Stimulated activated CD4-positive, alpha-beta T cell treated with anti-CD3 and anti-CD28 coated beads, Interleukin-12 subunit alpha, Interleukin-12 subunit beta, amount 100 ng/mL, for 24 hours (primary cell): ENCODE results near the gene LARGE1.

ENCODE experiments used
- DNase-seq, 2 experiments: peaks; one replicate each; pipeline ENCODE4 v3.0.0-alpha.2; 2020; ENCODE audit warnings: low read depth in 2 of 2

The LARGE1 gene

GRCh38 chr22:33521879-33522665 is 398.2 kb downstream of the LARGE1 start:
- no peak for DNase-seq

DNA sequence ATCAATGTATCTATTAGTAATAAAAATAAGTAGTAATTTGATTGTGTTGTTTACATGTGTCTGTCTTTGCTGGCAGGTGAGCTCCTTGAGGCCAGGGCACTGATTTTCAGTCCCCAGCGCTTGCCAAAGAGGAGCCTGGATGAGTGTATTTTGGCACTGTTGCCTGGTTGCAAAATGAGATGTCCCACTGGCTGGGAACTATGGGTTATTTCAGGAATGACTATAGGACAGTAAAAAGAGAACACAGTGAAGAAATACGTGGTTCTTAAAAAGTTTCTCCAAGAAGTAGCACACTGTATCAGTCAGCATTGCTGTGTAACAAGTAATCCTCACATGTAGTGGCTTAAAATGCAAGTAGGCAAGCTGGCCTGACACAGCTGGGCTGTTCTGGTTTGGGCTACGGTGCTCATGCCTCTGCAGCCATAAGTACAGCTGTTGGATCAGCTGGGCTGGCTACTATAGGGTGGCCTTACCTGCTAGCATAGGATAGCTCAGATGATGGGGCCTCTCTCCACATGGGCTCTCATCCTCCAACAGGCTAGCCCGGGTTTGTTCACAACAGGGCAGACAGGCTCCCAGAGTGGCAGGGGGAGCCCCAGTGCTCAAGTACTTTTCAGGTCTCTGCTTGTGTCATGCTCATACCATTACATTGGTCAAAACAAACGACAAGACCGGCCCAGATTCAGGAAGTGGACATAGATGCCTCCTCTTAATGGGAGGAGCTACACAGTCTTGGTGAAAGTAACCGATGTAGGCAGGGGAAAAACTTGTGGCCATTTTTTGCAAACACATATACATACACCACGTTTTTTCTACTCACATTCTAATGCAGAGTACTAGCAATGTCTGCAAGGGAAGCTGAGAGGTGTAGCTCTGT is 399.1 kb downstream of the LARGE1 start:
- no peak for DNase-seq

DNA sequence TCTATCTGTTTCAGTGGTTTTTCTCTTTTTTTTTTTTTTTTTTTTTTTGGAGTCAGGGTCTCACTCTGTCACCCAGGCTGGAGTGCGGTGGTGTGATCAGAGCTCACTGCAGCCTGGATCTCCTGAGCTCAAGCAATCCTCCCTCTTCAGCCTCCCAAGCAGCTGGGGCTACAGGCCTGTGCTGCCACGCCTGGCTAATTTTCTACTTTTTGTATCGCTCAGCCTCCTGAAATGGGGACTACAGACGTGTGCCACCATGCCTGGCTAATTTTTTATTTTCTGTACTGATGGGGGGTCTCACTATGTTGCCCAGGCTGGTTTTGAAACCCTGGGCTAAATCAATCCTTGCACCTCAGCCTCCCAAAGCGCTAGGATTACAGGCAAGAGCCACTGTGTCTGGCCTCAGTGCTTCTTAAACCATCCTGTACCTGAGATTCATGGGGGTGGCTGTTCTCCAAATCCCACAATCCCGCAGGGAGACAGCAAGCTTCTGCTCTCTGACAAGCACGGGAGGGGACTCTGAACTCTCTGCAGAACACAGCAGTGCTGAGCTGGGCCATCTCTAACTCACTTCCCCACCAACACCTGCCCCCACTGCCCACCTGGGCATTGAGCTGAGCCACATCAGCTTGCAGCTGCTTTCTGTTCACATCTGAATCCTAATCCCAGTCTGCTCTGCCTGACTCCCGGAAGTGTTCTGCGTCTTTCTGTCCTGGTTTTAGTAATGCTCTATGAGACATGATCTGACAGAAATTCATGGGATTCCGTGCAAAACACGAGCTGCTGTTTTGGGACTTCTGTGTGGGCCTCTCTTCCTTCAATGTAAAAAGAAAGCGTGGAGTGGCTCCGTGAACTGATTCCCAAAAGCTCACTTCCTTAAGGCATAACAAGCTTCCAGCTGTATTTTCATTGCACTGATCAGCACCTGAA is 400.0 kb downstream of the LARGE1 start:
- DNase-seq, result no peak

DNA sequence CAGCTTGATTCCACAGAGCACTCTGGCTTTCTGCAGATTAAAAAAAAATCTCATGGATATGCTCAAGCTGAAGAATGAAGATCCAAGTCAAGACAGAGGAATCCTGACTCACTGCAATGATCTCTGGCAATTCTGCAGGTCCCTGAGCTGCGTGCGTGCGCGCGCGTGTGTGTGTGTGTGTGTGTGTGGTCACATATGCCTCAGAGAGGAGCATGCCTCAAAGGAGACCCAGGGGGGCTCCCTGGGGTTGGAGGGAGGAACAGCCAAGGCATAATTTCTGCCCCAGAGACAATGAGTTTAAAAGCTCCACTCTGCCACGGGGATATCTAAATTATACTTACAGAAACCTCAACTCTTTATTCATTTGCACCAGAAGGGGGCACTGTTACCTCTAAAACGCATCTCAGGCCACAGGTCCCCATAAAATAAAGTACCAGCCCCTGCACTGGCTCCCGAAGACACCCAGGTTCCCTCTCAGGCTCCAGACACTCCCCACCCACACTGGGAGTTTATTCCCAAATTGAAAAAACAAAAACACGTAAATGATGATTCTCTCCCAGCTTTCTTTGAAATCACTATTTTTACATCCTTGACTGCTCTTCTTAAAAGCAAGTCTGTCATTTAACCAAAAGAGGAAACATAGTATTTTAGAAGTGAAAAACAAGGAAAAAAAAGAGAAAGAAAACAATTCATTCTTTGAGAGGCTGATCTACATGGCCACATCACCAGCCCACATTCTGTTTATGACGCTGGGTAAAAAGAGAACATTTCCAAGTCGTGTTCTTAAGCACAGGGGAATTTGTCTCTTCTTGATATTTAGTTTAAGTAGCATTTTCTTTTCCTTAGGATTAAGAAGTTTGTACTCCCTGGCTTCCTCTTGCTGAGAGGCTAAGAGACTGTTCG is 401.0 kb downstream of the LARGE1 start:
- no peak for DNase-seq

DNA sequence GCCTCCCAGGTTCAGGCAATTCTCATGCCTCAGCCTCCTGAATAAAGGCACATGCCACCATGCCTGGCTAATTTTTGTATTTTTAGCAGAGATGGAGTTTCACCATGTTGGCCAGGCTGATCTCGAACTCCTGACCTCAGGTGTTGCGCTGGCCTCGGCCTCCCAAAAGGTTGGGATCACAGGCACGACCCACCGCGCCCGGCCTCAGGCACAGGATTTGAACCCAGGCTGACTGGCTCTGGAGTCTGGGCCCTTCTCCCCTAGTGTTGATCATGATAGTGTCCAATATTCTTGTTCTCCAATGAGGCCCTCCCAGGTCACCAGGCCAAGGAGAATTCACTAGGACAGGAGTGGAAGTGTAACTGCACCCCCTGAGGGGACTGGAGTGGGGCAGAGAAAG is 401.9 kb downstream of the LARGE1 start:
- DNase-seq, result no peak

DNA sequence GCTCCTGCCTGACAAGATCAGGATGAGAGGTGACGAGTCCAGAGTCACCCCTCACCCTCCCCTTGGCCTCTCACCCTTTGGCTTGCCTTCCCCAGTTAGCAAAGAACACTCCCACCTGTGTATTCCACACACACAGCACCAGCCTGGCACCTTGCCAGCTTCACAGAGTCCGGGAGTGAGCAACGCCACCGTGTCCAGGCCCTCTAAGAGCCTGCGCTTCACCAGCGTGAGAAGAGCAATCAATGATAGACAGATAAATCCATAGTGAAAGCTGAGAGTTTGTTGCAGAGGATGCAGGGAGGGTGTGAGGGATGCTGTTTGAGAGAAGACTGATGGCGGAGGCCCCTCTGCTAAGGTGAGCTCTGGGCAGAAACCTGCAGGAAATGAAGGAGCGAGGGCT is 404.5 kb downstream of the LARGE1 start:
- no peak for DNase-seq

GRCh38 chr22:33513388-33514338 is 406.6 kb downstream of the LARGE1 start:
- DNase-seq, result no peak

- no peak for DNase-seq
Observed at GRCh38 chr22:33512908-33513307, 407.4 kb downstream of the LARGE1 start.

DNA sequence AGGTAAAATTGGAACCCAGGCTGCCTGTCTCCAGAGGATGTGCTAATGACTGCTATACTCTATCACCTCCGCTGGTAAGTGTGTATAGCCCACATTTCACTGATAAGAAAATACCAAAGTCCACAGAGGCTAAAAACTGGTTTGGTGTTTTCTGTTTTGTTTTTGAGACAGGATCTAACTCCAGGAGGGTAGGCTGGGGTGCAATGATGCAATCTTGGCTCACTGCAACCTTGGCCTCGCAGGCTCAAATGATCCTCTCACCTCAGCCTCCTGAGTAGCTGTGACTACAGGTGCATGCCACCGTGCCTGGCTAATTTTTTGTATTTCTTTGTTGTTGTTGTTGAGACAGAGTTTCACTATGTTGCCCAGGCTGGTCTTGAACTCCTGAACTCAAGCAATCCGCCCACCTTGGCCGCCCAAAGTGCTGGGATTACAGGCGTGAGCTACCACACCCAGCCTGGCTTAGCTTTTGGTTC is 409.8 kb downstream of the LARGE1 start:
- DNase-seq, result no peak

GRCh38 chr22:33504941-33505625 is 415.2 kb downstream of the LARGE1 start:
- no peak for DNase-seq

DNA sequence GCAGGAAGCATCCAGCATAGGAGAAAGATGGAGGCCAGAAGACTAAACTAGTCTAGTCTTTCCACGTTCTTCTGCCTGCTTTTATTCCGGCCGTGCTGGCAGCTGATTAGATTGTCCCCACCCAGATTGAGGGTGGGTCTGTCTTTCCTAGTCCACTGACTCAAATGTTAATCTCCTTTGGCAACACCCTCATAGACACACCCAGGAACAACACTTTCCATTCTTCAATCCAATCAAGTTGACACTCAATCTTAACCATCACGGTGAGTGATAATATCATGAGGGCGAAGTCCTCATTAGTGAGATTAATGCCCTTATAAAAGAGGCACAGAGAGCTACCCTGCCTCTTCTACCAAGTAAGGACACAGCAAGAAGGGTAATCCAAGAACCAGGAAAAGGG is 424.2 kb downstream of the LARGE1 start:
- no peak for DNase-seq

DNA sequence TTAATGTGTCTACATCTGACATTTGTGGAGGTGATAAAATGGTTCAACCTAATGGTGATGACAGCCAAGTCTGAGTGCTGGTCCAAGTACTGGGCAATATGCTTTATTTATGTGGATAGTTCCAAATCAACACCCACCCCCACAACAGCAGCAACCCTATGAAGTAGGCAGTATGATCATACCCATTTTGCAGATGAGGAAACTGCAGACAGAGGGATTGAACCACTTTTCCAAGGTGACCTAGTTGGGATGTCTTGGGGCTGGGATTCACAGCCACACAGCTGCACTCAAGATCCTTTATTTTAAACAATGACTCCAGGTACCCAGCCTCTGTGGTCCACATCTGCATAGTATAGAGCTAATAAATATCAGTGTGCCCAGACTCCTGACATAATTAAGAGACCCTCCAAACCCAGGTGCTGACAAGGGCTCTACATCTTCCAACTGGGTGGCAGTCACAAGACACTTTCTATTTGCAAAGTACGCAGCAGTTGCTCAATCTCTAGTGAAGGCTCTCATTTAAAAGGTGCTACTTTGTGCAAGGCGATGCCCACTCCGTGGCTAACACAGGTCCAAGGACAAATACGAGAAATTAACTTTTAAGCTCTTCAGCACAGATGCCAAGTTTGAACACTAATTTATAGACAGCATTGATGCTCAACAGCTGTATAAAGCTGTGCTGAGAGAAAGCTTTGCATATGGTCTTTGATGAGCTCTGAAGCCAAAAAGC is 426.6 kb downstream of the LARGE1 start:
- DNase-seq, result no peak

GRCh38 chr22:33492210-33492651 is 428.0 kb downstream of the LARGE1 start:
- DNase-seq, result no peak

DNA sequence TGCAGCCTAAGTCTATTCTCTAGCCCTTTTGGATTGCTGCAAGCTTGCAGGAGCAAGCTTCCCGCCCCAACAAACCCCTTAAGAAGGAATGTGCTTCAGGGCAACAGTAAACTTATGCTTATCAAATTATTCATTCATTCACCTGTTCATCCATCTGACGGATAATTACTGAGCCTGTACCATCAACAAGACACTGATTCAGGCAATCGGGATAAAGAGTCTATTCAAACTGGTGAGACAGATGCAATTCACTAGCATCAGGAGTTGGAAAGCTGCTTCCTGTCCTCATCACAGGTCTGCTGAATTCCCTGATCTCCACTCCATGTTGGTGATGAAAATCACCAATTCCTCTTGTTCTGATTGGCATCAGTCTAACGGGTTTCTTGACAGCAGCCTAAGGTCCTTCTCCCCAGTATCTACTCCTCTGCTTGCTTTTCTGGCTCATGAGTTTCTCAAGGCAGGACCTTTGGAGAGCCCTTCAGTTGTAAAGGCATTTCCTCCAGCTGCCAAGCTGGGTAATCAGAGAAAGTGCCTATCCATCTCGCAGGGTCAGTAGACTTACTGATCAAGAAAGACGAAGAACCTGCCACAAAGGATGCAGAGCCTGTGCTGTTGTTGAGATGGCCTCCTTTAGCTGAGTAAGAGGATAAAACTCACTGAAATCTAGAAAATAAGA is 433.1 kb downstream of the LARGE1 start:
- no peak for DNase-seq

- no peak for DNase-seq
Observed at GRCh38 chr22:33481550-33481949, 438.7 kb downstream of the LARGE1 start.

DNA sequence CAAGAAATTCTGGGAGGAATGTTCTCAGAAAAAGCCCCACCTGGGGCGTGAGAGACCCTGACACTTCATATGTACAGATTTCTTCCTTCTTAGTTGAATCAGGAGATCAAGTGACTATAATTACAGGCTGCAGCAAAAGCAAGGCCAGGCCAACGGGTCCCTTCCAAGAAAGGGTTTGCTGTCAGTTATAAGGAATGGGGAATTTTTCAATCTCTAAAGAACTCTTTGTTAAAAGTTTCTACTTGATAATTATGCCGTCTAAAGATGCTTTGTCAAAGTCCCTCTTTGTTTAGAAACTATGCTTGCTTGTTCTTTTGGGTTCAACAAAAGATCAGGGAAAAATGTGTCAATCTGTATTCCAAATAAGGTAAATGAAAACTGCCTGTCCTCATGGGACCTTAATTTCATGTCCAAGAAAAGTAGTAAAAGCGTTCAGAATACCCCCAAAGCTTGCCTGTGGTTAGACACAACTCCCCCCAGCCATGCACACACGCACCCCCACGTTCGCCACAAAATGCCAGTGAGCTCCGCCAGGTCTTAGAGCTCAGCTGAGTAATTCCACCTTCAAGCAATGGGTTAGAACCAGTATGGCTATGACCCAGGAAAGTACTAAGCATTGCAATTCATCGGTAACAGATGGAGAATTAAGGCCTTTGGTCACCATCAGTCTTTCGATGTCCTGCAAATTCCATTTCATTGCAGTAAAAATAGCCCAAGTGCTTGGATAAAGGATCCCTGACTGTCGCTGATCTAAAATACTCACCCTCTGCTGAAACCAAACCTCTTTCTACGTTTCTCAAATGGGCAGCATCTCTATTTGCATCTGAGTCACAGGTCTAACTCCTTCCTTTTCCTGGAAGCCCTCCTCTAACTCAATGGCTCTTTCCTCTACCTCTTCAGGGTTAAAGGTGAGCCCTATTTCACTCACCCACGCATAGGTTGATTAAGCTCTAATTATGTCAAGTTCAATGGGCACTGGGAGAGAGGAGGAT is 442.9 kb downstream of the LARGE1 start:
- DNase-seq, result no peak
